ENCODE measurements around the gene PLAAT1. TPM values are rescaled to one million over a fixed set of nuclear protein-coding genes. Genes with fewer than 3 reads are reported as not detected.

PLAAT1 gene
- total and polyA plus RNA-seq, 10 of the 15 experiments (the other 5 are each of a cell fraction or from before 2014, with no cell fraction given) = not detected

DNA sequence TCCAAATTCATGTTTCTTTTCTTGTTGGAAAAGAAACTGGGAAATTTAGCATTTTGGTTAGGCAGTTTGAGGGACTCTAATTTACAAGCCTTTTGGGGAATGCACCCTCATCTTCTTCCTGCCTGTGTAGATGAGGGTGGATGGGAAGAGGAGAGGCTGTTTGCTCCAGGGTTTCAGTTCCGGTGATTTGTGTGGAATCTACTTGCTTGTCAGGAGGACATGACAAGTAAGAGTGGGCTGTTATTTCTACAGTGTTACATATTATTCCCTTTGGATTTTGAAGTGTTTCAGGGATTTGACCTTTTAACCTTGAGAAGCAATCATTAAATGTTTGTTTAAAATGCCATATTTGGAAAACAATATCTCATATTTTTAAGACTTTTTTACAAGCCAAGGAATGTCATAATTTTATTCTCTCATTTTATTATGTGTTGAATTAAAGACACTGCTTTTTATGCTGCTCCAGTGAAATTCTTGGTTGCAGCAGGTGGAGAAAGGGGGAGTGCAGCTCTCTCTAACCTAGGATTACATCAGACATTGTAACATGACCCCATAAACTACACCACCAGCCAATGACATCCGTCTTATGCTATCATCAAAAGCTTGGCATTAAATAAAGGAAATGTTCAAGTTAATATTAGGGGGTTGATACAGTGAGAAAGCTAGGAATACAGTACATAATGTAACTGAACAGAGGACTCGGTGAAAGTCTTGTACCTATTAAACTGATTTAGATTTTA is 30.2 kb downstream of the PLAAT1 start (continued):
- no peak for TF ChIP-seq ZNF622 (IDR thresholded peaks at IDR 0.05)
- no peak for TF ChIP-seq TBL1XR1 (IDR thresholded peaks at IDR 0.05; ENCODE audit: low read depth, low read length)
- no peak for TF ChIP-seq BMI1 (IDR thresholded peaks at IDR 0.05; ENCODE audit: borderline replicate concordance)
- TF ChIP-seq SIX5 (IDR thresholded peaks at IDR 0.05; ENCODE audit: low read depth, low read length, severe bottlenecking) = no peak
- TF ChIP-seq RELA (IDR thresholded peaks at IDR 0.05; ENCODE audit: borderline replicate concordance, partially characterized antibody) = no peak

DNA sequence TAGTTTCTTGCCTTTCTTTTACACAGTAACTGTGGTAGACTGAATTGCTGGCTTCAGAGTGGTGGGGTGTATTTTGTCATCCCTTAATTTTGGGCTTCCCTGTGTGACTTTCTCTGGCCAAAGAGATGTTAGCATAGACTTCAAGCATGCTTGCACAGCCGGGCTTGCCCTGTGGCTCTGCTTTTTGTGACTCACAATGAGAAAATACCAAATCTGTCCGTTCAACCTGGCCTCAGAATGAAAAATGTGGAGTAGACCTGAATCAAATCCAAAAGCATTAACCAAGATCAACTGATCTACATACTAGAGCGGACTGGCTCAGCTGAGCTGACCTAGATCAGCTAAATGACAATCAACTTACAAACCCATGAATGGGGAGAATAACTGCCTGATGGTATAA is 51.4 kb downstream of the PLAAT1 start:
- Histone ChIP-seq H3K27ac (ENCODE audit: control insufficient read depth, insufficient read depth) (no peak overlapping the region), H3K36me3 (ENCODE audit: control insufficient read depth in 2 of 2, insufficient read depth in 2 of 2, low read length in 1 of 2) (no peaks in the 10 kb centered on the region), H3K79me2 (ENCODE audit: control insufficient read depth, insufficient read depth, low read length) (no peaks in the 10 kb centered on the region), H2AFZ (ENCODE audit: control insufficient read depth, low read depth, low read length) (no peak overlapping the region), H3K27me3 (replicated peaks in 1 of 2; ENCODE audit: control insufficient read depth in 2 of 2, insufficient read depth in 2 of 2, low read length in 1 of 2) (no peaks in the 10 kb centered on the region; a peak in 1 of 4 replicates), H3K9me3 (replicated peaks; ENCODE audit: control insufficient read depth, insufficient read depth, low read length) (no peaks in the 10 kb centered on the region), H3K9ac (ENCODE audit: control insufficient read depth, insufficient read depth, low read length) (no peak overlapping the region), H3K4me2 (ENCODE audit: control insufficient read depth, insufficient read depth) (no peak overlapping the region), H3K4me3 (no peak overlapping the region), H3K4me1 (ENCODE audit: control insufficient read depth, insufficient read depth, low read length) (no peaks in the 10 kb centered on the region), H4K20me1 (ENCODE audit: control insufficient read depth, insufficient read depth) (no peaks in the 10 kb centered on the region)
- ATAC-seq (no peak), DNase-seq (ENCODE audit: low read depth, low spot score) (no peak), FAIRE-seq (no peak)
- CTCF ChIA-PET = no interaction called here
- SMC1A ChIA-PET (ENCODE audit: uncharacterized antibody, unreplicated experiment) = no interaction called here
- TF ChIP-seq TCF12 (IDR thresholded peaks at IDR 0.05; ENCODE audit: low read depth, low read length) = no peak
- TF ChIP-seq POLR2AphosphoS5 (IDR thresholded peaks at IDR 0.05; ENCODE audit: low read length) = no peak
- no peak for TF ChIP-seq HDGF (IDR thresholded peaks at IDR 0.05)
- no peak for TF ChIP-seq ASH2L (IDR thresholded peaks at IDR 0.05; ENCODE audit: borderline replicate concordance, low read depth)
- TF ChIP-seq, protein P1, sequence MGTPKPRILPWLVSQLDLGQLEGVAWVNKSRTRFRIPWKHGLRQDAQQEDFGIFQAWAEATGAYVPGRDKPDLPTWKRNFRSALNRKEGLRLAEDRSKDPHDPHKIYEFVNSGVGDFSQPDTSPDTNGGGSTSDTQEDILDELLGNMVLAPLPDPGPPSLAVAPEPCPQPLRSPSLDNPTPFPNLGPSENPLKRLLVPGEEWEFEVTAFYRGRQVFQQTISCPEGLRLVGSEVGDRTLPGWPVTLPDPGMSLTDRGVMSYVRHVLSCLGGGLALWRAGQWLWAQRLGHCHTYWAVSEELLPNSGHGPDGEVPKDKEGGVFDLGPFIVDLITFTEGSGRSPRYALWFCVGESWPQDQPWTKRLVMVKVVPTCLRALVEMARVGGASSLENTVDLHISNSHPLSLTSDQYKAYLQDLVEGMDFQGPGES (IDR thresholded peaks at IDR 0.05) = no peak
- POLR2A ChIA-PET = no interaction called here
- WGBS (ENCODE audit: insufficient coverage, insufficient replicate concordance, low lambda C conversion rate, missing lambda C conversion rate) = 0% methylated on average over 3 of the region's 3 CpGs
- in situ Hi-C loops (cut with MboI) = no loop called here
- RAD21 ChIA-PET (ENCODE audit: unreplicated experiment) = no interaction called here
- no TSS peak for BruUV-seq (replicated peaks)
- intact Hi-C loops (cut with micrococcal nuclease; ENCODE audit: unreplicated experiment) = loop anchor here (10.0 kb wide), 1 partner anchor 432 kb away; no protein-coding TSS in a partner anchor

All from GM12878 (cell line).